GM12801 (cell line): ENCODE data around the gene SEPTIN5.

ENCODE experiments used
- CTCF ChIP-seq: IDR thresholded peaks from one replicate; pipeline ENCODE4 v1.5.1; 2011; ENCODE audit warnings: control low read depth; ENCODE audit not compliant: insufficient read length; ENCODE audit errors: extremely low read depth

The SEPTIN5 gene

DNA sequence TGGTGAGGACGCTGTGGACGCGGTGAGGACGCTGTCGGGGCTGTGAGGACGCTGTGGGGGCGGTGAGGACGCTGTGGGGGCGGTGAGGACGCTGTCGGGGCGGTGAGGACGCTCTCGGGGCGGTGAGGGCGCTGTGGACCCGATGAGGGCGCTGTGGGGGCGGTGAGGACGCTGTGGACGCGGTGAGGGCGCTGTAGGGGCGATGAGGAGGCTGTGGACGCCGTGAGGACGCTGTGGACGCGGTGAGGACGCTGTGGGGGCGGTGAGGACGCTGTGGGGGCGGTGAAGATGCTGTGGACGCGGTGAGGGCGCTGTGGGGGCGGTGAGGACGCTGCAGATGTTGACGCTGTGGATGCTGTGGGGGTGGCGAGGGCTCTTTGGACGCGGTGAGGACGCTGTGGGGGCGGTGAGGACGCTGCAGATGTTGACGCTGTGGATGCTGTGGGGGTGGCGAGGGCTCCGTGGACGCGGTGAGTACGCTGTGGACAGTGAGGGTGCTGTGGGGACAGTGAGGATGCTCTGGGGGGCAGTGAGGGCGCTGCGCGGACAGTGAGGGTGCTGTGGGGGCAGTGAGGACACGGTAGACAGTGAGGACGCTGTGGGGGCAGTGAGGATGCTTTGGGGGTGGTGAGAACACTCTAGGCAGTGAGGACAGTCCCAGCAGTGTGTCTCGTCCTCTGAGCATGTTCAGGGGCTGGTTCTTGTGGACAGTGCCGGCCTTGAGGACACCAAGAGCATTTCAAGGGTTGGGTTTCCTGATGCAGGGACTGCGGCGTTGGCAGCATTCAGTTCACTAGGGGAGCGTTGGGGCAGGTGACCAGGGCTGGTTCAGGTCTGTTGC lies 13.2 kb downstream of the SEPTIN5 start:
- TF ChIP-seq CTCF: no peak

DNA sequence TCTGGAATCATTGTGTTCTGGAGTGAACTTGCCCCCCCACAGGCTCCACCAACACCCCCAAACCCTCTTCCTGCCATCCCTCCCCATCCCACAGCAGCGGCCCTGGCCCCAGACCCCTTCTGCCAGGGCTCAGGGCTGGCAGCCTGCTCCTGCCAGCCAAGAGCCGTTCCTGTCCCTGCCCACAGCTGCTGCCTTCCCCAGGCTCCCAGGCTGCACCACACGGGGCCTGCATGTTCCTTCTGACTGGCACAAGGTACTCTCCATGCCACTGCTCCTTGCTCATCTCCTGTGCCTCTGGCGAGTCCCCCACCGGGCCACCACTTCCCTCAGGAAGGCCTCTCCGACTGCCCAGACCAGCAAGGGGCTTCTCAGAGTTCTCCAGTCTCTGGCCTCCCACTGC lies 14.0 kb downstream of the SEPTIN5 start:
- no peak for TF ChIP-seq CTCF

GRCh38 chr22:19728836-19729235 lies 14.5 kb downstream of the SEPTIN5 start:
- no peak for TF ChIP-seq CTCF

DNA sequence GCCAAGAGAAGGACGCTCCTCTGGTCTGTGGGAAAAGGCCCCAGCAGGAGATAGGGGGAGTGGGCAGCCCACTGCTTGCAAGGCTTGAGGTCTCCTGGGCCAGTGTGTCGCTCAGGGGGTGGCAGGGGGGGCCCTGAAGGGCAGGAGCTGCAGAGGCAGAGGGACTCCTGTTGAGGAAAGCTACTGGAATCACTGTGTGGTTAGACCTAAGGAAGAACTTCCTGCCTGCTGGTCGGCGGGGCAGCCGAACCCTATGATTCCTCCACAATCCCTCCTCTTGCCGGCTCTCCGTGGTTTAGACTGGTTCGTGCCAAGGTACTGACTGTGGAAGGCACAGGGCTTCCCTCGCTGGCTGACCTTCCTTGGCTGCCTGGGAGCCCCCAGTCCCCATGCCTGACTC lies 15.2 kb downstream of the SEPTIN5 start:
- TF ChIP-seq CTCF: no peak

DNA sequence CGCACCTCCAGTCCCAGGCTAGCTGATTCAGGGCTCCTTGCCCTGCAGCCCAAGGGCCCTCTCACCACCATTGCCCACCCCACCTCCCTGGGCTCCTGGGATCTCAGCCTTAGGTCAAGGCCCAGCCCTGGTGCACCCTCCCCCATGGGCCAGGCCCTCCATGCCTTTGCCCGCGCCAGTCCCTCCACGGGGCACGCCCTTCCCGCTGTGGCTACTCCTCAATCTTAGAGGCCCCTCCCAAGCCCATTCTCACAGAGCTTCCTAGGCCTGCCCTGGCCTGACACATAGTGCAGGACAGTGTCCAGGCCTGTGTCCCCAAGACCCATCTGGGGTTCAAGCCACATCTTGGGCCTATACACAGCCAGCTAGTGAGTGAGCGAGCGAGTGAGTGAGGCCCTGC lies 15.9 kb downstream of the SEPTIN5 start:
- TF ChIP-seq CTCF: no peak

- no peak for TF ChIP-seq CTCF
Measured at GRCh38 chr22:19730655-19731360, 16.5 kb downstream of the SEPTIN5 start.

GRCh38 chr22:19731361-19732135 lies 17.2 kb downstream of the SEPTIN5 start:
- TF ChIP-seq CTCF: no peak
